PFSK-1 (cell line): ENCODE data around the gene TBCD.

ENCODE experiments used
- FOXP2 ChIP-seq: optimal IDR thresholded peaks from 2 replicates; pipeline ENCODE3; 2011; ENCODE audit warnings: borderline replicate concordance, control low read depth, inconsistent platforms; ENCODE audit not compliant: insufficient read depth; ENCODE audit errors: extremely low read length, extremely low read depth
- POLR2AphosphoS5 ChIP-seq: IDR thresholded peaks from 2 replicates; pipeline ENCODE4 v1.6.1; 2012; ENCODE audit warnings: low read depth, mild to moderate bottlenecking, control low read depth, low read length, moderate library complexity
- REST ChIP-seq, 2 experiments: IDR thresholded peaks; 2 replicates each; pipeline versions ENCODE4 v1.6.1 to v1.8.0; 2011 to 2012; ENCODE audit warnings: low read depth in 2 of 2, low read length in 2 of 2, control low read depth in 1 of 2, inconsistent platforms in 1 of 2, mild to moderate bottlenecking in 1 of 2, moderate library complexity in 1 of 2; ENCODE audit not compliant: insufficient read depth in 1 of 2
- SIN3A ChIP-seq: IDR thresholded peaks from 2 replicates; pipeline ENCODE4 v1.6.1; 2012; ENCODE audit warnings: mild to moderate bottlenecking, low read length, moderate library complexity, borderline replicate concordance; ENCODE audit not compliant: insufficient read depth
- TAF1 ChIP-seq: IDR thresholded peaks from 2 replicates; pipeline ENCODE4 v1.6.1; 2012; ENCODE audit warnings: low read length, control low read depth, borderline replicate concordance; ENCODE audit not compliant: insufficient read depth

TBCD gene

GRCh38 chr17:82704886-82705285 is 47.0 kb upstream of the TBCD start:
- TF ChIP-seq SIN3A = no peak

GRCh38 chr17:82705756-82706155 is 46.1 kb upstream of the TBCD start:
- TF ChIP-seq SIN3A (no peak), TAF1 (no peak), POLR2AphosphoS5 (no peak), REST (IDR thresholded peaks at IDR 0.05; ENCODE audit: insufficient read depth in 1 of 2, low read depth in 2 of 2, low read length in 2 of 2) (no peak), FOXP2 (no peak)

GRCh38 chr17:82709024-82709675 is 42.7 kb upstream of the TBCD start:
- TF ChIP-seq POLR2AphosphoS5 (no peak), FOXP2 (no peak), SIN3A (no peak), REST (IDR thresholded peaks at IDR 0.05; ENCODE audit: insufficient read depth in 1 of 2, low read depth in 2 of 2, low read length in 2 of 2) (no peak), TAF1 (no peak)

- TF ChIP-seq FOXP2 = no peak
- no peak for TF ChIP-seq TAF1
- TF ChIP-seq REST (IDR thresholded peaks at IDR 0.05; ENCODE audit: insufficient read depth in 1 of 2, low read depth in 2 of 2, low read length in 2 of 2) = no peak
- no peak for TF ChIP-seq SIN3A
- no peak for TF ChIP-seq POLR2AphosphoS5
Measured at GRCh38 chr17:82709676-82710498, 42.0 kb upstream of the TBCD start.

GRCh38 chr17:82710499-82711232 is 41.2 kb upstream of the TBCD start:
- TF ChIP-seq SIN3A (no peak), TAF1 (no peak), REST (IDR thresholded peaks at IDR 0.05; ENCODE audit: insufficient read depth in 1 of 2, low read depth in 2 of 2, low read length in 2 of 2) (no peak), FOXP2 (no peak), POLR2AphosphoS5 (no peak)
